RPMI7951 (cell line): Measurements from ENCODE around the gene SMG6. TPM values are rescaled to one million over a fixed set of nuclear protein-coding genes. Genes with fewer than 3 reads are reported as not detected.
A peak's percentile ranks its signal among the peaks of the same experiment; 100 is the strongest.

Source experiments
- DNase-seq: peaks from one replicate; pipeline ENCODE4 v3.0.0-alpha.2; 2012; ENCODE audit warnings: low read depth
- total RNA-seq: library from RNA; depleted of rRNA; stranded (reverse); fragments of >200 nt; shearing (Covaris generic); gene quantifications from 2 replicates; pipeline ENCODE4 v1.2.3, GENCODE V29; 2014

SMG6 gene
- total RNA-seq, 1 experiment from 2014 or later, result 26.1 TPM

GRCh38 chr17:2076087-2076984 is 227.2 kb downstream of the SMG6 start:
- peak; percentile 96 for DNase-seq

- DNase-seq, result peak; percentile 89
These were observed 228.1 kb downstream of the SMG6 start for GRCh38 chr17:2075336-2076086.

DNA sequence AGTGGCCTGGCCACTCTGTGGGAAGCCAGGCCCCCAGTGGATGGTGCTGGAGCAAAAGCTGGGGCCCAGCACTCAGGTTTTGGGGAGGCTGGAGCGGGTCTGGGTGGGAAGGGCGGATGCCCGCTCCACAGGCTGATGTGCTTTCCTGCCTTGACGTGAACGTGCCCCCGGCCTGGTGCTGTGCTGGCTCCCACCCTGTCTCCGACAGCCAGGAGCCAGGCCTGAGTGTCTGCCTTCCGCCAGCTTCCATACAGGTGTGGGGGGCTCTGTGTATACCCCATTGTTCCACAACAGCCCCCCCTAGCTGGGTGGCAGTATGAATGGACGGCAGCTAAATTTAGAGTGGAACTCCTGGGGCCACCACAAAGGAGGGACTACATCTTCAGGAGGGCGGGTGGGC is 228.7 kb downstream of the SMG6 start:
- DNase-seq, result no peak

GRCh38 chr17:2071455-2072281 is 231.9 kb downstream of the SMG6 start:
- no peak for DNase-seq

- no peak for DNase-seq
These were observed 232.6 kb downstream of the SMG6 start for GRCh38 chr17:2071024-2071385.

GRCh38 chr17:2070241-2071023 is 233.2 kb downstream of the SMG6 start:
- peak; percentile 76 for DNase-seq

GRCh38 chr17:2068519-2069051 is 235.0 kb downstream of the SMG6 start:
- DNase-seq, result peak; percentile 86

DNA sequence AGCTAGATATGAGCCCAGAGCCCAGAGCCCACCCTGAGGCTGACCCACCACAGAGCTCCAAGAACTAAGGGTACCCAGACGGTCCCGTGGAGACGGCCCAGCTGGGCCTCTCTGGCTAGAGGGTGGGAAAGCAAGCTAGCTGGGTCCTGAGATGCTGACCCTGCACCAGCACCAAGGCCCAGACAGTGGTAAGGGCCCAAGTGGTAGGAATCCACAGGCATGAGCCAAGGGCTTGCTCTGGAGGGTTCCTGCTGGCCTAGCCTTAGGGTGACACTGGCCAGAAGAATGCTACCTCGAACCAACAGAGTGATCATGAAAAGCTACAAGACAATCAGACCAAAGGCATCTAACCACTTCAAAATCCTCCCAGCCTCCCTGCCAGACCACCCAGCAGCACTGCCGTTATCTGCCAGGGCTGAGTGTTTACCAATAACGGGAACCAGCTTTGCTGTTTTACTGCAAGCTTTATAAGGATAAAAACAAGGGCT is 235.5 kb downstream of the SMG6 start:
- peak; percentile 85 for DNase-seq

DNA sequence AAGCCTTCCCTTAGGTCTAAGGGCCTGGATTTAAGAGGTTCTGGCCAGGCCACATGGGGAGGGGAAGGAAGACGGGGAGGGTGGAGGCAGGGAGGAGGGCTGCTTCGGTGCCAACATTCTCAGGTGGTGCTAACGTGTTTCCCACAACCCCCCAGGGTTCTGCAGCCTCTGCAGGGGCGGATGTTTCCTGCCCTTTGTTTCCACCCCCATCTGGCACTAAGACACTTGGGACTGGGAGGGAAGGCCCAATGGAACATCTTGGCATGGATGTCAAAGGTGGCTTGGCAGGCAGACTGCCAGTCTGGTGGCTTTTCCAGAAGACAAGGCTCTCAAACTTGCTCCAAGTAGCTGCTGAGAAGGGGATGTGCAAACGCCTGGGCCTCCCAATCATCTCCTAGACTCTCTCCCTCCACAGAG is 236.0 kb downstream of the SMG6 start:
- DNase-seq, result peak; percentile 94

GRCh38 chr17:2067048-2067561 is 236.5 kb downstream of the SMG6 start:
- no peak for DNase-seq

GRCh38 chr17:2065949-2066400 is 237.6 kb downstream of the SMG6 start:
- DNase-seq, result no peak

GRCh38 chr17:2064980-2065785 is 238.4 kb downstream of the SMG6 start:
- peak; percentile 60 for DNase-seq

DNA sequence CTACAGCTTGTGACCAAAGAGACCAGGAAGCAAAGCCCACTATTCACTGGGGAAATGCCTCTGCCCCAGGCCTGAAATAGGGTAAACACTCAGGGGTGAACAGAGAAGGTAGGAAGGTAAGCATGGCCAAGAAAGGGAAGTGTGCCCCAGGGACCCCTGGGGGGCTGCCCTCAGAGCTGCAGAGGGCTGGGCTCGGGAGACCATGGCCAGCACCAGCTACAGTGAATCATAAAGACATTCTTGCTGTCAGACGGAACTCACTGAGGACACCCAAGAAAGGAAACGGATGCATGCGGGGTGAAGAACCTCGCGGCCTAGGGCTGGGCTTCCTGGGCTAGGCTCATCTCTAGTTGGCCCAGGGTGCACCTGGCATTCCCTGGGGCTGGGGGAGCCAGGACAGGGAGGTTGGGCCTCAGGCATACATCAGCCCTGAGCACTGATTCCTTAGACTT is 239.0 kb downstream of the SMG6 start:
- no peak for DNase-seq

DNA sequence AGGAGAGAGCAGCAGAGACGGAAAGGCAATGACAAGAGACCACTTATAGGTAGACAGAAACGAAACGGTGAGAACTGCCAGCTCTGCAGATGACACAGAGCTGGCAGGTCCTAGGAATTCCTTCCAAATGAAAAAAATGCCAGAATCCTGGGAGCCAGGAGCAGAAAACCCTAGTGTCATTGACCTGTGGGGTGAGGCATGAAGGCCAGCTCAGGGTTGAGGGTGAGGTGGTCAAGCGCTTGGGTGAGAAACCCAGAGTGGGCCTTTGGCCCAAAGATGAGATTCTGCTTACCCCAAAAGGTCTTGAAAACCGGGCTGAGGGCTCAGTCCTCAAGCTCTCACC is 239.5 kb downstream of the SMG6 start:
- DNase-seq, result no peak

GRCh38 chr17:2063261-2064146 is 240.1 kb downstream of the SMG6 start:
- no peak for DNase-seq

DNA sequence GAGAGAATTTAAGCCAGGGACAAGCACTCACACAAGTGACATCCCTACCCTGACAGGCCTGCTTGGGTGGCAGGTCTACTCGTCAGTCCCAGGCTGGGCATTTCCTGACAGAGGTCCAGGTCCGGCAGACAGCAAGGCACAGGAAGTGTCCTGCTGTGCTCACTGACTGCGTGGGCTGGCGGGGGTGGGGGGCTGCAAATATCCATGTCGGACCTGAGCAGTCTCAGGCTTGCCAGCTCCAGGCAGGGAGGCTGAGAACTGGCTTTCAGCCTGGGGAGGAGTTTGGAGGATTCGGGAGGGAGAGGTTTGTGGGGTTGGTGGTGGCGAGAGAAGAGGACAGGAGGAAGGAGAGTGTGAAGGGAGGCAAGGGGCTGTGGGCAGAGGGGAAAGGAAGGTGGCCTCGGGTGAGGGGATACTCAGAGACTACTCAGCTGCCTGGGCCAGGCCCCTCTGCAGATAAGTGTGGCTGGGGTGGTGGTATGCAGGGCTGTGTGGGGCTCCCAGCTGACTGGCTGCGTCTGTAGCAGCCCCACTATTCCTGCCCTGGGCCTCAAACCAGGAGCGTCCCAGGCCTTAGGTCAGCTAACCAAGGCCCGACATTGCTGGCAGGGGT is 240.9 kb downstream of the SMG6 start:
- DNase-seq, result no peak

DNA sequence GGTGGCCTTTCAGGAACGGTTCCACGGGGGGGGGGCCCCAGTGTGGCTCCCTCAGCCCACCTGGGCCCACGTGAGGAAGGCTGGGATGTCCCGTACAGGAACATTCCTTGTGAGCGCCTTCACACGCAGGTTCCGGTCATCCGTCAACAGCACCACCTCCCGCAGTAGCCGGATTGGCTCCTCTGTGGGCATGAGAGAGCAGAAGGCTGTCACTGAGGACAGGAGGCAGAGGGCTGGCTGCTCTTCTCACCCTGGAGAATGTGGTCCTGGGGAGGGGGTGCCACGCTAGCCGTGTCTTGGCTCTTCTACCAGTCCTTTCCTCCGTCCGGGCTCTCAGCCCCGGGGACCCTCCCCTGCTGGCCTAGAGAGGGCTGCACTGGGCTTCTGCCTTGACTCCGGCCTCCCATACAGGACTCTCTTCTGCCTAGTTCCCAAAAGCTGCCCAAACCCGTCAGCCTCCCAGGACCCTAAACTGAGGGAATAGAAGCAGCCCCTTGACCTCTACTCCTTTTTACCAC is 242.1 kb downstream of the SMG6 start:
- no peak for DNase-seq
